ENCODE measurements around the gene ZFHX3.

Gene ZFHX3

GRCh38 chr16:72927199-72928089, 120.5 kb downstream of the ZFHX3 start:
- DNase-seq (ENCODE audit: low read depth) = no peak

DNA sequence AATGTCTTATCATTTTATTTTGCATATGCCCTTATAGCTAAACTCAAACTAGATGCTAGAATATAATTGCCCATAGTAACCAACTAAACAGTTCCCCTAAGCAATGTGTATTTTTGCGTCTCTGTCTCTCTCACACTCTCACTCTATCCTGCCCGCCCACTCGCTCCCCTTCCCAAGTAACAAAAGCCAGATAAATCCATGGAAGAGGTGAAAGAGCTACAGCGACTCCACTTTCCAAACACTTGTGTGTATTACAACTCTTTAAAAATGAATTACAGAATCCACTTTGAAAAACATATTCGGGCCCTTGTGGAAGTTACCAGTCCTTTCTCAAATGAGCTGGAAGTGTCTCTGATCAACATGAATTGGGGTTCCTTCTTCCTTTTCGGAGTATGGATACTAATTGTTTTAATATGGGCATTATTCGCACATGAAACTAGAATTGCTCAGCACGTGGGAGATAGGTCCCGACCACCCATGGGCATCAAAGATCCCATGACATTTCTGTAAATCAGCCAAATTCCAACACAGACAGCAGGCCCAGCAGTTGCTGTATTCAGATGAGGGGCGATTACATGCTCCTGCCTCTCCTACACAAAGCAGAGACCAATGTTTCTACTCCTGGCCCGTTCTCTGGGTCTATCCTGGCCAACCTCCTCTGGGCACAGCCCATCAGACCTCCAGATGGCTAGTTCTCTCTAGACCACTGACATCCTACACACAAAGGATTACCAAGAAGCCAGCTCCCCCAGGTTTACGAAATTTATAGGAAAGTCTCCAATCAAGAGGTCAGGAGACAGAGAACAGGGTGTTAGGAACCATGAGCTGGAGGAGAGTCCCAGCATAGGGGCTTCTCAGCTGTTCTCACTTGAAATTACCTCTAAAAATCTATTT, 121.5 kb downstream of the ZFHX3 start:
- no peak for DNase-seq (ENCODE audit: low read depth)

- no peak for DNase-seq (ENCODE audit: low read depth)
These were observed 122.3 kb downstream of the ZFHX3 start for GRCh38 chr16:72925631-72925979.

DNA sequence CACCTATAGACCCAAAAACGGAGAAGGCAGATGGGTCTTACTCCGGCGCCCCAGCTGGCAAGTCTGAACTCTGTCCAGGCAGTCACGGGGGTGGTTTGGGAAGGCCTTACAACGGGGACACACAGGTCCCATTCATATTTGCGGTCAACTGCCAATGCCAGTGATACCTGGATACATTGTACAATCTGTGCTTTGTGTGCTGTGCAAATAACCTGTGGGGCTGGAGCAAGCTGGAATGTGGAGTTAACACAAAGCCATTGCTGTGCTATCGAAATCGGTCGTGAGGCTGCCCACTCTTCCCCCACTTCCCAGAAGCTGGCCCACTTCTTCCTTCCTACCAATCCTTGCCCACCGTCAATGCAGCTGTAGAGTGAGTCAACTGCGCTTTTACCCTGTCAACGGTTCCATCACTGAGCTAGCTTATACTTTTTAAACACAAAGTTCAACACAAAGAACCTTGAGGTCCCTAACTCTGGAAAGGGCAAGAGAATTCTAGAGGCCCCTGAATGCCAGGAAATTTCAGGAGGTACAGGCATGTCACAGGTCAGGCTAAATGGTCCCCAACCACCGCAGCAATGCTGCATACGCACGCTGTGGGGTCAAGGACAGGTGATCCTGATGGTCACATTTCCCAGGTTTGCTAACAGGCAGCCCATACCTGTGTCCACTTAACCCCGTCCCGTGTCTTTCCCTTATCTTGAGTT, 122.8 kb downstream of the ZFHX3 start:
- DNase-seq (ENCODE audit: low read depth) = no peak

- no peak for DNase-seq (ENCODE audit: low read depth)
These were observed 123.4 kb downstream of the ZFHX3 start for GRCh38 chr16:72924537-72924926.

GRCh38 chr16:72923757-72924156, 124.2 kb downstream of the ZFHX3 start:
- no peak for DNase-seq (ENCODE audit: low read depth)

GRCh38 chr16:72922714-72923113, 125.2 kb downstream of the ZFHX3 start:
- DNase-seq (ENCODE audit: low read depth) = no peak

- no peak for DNase-seq (ENCODE audit: low read depth)
These were observed 126.3 kb downstream of the ZFHX3 start for GRCh38 chr16:72921620-72922019.

GRCh38 chr16:72921106-72921505, 126.8 kb downstream of the ZFHX3 start:
- no peak for DNase-seq (ENCODE audit: low read depth)

DNA sequence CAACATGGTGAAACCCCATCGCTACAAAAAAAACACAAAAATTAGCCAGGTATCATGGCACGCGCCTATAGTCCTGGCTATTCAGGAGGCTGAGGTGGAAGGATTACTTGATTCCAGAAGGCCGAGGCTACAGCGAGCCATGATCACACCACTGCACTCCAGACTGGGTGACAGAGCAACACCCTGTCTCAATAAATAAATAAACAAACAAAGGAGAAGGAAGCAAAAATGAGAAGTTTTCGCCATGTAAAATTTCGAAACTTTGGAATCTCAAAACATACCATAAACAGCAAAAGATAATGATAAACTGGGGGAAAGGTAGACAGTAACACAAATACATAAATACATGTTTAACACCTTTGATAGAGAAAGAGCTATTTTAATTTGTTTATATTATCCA, 130.9 kb downstream of the ZFHX3 start:
- DNase-seq (ENCODE audit: low read depth) = no peak

- no peak for DNase-seq (ENCODE audit: low read depth)
These were observed 132.6 kb downstream of the ZFHX3 start for GRCh38 chr16:72915331-72915730.

DNA sequence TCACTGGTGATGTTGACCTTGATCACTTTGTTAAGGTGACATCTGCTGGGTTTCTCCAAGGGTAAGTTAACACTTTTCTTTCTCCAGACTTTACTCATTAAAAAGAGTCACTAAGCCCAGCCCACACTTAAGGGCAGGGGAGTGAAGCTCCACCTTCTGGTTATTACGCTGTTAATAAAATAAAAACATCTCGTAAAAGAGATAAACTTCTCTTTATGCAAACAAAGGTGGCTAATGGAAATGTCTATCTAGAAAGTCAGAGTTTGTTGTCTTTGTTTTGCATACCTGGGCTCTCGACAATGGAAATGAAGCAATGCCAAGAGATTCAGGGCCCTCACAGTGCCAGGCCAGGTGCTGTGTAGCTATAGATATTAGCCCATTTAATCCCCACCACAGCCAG, 134.4 kb downstream of the ZFHX3 start:
- no peak for DNase-seq (ENCODE audit: low read depth)

- DNase-seq (ENCODE audit: low read depth) = no peak
These were observed 136.0 kb downstream of the ZFHX3 start for GRCh38 chr16:72911971-72912370.

DNA sequence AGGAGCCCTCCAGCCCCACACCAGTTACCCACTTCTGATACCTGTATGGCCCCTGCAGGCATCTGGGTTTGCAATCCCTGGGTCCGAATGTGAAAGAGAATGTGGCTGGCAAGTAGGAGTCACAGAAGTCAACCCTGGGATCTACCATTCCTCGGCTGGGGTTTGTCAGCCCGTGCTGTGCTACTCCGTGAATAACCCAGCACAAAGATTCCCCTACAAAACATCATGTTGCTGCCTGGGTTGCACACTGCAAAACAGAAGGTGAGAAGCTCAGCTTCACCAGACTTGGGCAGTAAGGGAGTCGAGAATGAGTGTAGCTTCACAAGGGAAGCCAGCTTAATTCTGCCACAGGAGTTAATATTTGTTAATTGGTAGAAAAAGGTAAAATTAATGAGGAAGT, 137.1 kb downstream of the ZFHX3 start:
- no peak for DNase-seq (ENCODE audit: low read depth)

GRCh38 chr16:72910381-72910780, 137.5 kb downstream of the ZFHX3 start:
- no peak for DNase-seq (ENCODE audit: low read depth)

- no peak for DNase-seq (ENCODE audit: low read depth)
These were observed 138.7 kb downstream of the ZFHX3 start for GRCh38 chr16:72909196-72909595.

DNA sequence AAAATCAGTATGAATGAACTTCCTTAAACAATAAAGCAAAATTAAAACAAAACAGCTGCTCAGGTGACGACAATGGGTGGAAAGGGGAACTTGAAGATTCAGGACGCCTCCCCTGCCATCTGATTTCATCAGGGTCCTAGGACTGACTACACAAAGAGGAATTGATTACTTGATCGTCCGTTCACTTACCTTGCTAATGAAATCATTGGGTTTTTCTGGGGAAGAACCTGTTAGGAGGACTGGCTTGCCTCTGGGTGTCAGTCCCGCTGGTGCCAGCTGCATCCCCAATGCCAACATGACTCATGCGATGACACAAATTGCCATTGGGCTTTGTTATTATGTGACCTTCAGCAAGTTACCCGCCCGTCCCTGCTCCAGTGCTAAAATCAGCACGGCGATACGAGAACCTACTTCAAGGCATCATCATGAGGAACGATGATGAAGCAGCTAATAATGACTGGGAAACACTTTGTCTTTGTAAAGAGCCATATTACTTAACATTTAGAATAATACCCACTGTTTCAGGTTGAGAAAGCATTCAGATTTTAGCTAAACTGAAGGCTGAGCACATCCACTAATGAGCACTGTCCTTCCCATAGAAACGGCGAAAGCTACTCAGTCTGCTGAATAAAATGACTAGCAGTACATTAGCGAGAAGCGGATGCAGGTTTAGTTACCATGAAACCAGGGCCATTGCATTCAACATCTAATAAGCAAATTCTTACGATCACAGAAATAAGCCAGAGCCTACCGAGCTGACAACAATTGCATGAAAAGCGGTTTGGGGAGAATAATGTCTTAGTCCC, 139.4 kb downstream of the ZFHX3 start:
- no peak for DNase-seq (ENCODE audit: low read depth)

DNA sequence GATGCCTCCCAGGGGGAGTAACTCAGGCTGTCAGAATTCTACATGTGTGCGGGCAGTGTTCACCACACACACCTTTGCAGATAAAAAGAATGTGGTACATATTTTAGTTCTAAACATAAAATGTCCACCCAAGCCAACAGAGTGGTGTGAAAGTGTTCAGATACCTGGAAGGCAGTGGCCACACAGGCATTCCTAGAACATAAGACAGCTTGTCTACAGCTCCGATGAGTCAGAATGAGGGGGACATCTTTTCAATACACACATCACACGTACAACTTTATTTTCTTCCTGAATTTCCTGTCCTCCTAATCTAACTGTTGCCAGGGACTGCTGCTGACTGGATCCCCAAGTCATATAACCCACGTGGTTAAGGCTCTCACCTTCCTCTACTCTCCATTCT, 142.3 kb downstream of the ZFHX3 start:
- DNase-seq (ENCODE audit: low read depth) = no peak

GRCh38 chr16:72903176-72903575, 144.8 kb downstream of the ZFHX3 start:
- DNase-seq (ENCODE audit: low read depth) = no peak

GRCh38 chr16:72902206-72902605, 145.7 kb downstream of the ZFHX3 start:
- DNase-seq (ENCODE audit: low read depth) = no peak

- no peak for DNase-seq (ENCODE audit: low read depth)
These were observed 146.8 kb downstream of the ZFHX3 start for GRCh38 chr16:72901000-72901627.

All from activated T-helper 9 cell treated with anti-CD3 and anti-CD28 coated beads, Interleukin-2, amount 50 U/mL, for 16 hours (primary cell).